Ecto neural progenitor cell (in vitro differentiated cells): ENCODE results near the gene CSNK1G1.
"Not testable (repeated sequence)": the region's sequence is repeated elsewhere in the genome, so short reads cannot be mapped to it uniquely, and the experiment has no call there.

Experiments used
- DNase-seq: peaks from one replicate; pipeline ENCODE4 v3.0.0-alpha.2; 2018; ENCODE audit warnings: low spot score

The CSNK1G1 gene

GRCh38 chr15:64133623-64134344, 222.2 kb downstream of the CSNK1G1 start:
- no peak for DNase-seq

GRCh38 chr15:64132217-64132616, 223.8 kb downstream of the CSNK1G1 start:
- DNase-seq = no peak

- DNase-seq = no peak
Measured at GRCh38 chr15:64131547-64131946, 224.4 kb downstream of the CSNK1G1 start.

GRCh38 chr15:64130159-64130558, 225.8 kb downstream of the CSNK1G1 start:
- no peak for DNase-seq

DNA sequence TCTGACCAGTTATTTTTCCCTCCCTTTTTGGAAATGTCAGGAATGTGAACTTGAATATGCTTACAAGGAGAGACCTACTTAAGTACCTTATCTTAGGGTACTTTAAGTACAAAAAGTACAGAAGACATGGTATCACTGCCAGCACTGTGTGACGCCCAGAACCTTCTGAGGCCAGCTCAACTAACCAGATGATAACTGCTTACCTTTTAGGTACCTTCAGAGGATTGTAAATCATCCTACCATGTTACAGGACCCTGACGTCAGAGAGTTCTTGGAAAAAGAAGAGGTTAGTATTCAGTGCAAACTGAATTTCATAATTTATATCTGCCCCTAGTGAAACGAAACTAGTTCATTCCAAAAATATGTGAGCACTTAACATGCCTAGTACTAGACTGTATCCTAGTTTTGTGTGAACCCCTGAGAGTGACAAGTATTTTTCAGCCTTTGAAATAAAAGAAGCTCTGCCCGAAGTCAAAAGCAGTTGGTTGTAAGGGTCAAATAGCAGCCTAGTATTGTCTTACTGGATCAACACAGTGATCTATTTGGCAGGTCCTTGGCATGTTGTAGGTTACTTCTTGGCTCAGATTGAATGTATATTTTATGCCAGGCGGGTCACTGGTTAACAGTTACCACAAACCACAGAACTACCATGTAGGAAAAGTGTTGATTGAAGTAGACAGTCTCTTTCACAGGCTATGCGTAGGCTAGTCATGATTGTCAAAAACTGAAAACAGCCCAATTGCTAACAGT, 228.3 kb downstream of the CSNK1G1 start:
- DNase-seq = no peak

- DNase-seq = no peak
Measured at GRCh38 chr15:64125978-64126377, 230.0 kb downstream of the CSNK1G1 start.

- DNase-seq = no peak
Measured at GRCh38 chr15:64122936-64123351, 233.0 kb downstream of the CSNK1G1 start.

- no peak for DNase-seq
Measured at GRCh38 chr15:64122444-64122843, 233.5 kb downstream of the CSNK1G1 start.

GRCh38 chr15:64121614-64122013, 234.4 kb downstream of the CSNK1G1 start:
- no peak for DNase-seq

DNA sequence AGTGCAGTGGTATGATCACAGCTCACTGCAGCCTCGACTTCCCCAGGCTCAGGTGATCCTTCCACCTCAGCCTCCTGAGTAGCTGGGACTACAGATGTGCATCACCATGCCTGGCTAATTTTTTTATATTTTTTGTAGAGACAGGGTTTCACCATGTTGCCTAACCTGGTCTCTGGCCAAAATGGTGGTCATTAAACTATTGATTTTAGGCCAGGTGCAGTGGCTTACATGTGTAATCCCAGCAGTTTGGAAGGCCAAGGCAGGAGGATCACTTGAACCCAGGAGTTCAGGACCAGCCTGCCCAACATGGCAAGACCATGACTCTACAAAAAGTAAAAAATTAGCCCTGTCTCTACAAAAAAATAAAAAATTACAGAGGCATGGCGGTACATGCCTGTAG, 235.7 kb downstream of the CSNK1G1 start:
- not testable (repeated sequence) for DNase-seq

DNA sequence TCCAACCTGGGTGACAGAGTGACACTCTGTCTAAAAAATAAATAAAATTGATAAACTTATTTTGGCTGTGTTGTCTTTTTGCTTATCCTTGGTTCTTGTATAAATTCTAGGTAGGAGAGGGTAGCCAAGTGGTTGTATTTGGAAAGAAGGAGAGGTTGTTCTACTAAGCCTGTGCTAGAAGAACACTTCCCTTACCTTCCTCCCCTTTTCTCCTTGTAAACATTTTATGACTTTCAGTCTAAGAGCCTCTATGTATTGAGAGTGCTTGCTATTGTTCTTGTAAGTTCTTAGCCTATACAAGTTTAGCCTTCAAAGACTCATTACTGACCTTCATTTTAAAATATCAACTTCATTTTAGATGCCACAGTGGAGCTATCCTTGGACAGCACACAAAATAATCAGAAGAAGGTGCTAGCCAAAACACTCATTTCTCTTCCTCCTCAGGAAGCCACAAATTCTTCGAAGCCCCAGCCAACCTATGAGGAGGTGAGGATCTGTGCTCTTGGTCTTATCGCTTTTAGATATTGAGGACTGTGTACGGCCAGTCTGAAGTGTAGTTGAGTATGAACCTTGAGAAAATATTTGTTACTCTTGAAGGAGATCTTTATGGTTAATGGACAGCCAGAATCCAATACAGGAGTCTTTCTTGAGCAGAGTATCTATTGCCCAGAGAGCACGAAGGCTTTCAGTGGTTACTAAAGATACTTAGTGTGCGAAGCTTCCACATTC, 238.1 kb downstream of the CSNK1G1 start:
- no peak for DNase-seq
